Measurements from ENCODE around the gene ERBIN. TPM values are rescaled to one million over a fixed set of nuclear protein-coding genes. Genes with fewer than 3 reads are reported as not detected.

Gene ERBIN
- total RNA-seq, 4 donors from 2014 or later: 27.4 to 62.6 (median 48.6) TPM

- H3K27me3 ChIP-seq: no peaks in the 10 kb centered on the region
- H3K36me3 ChIP-seq: peaks cover 0 to 43% (median 0%) of the 10 kb centered on the region in 3 donors
- H3K27ac ChIP-seq: no peak overlapping the region
- 85 to 87% methylated on average over 6 of the region's 6 CpGs for WGBS, 2 donors
- intact Hi-C loops (cut with DNase I): no loop called here
- H3K4me3 ChIP-seq: no peak overlapping the region
- TF ChIP-seq CTCF (IDR thresholded peaks at IDR 0.05): no peak
- TF ChIP-seq POLR2A (IDR thresholded peaks at IDR 0.05): no peak
- no peaks in the 10 kb centered on the region for H3K9me3 ChIP-seq
- DNase-seq: no peak
- H3K4me1 ChIP-seq: no peaks in the 10 kb centered on the region
Measured at GRCh38 chr5:66015196-66015960, 89.0 kb downstream of the ERBIN start.

- Histone ChIP-seq H3K9me3 (no peaks in the 10 kb centered on the region), H3K4me3 (no peak overlapping the region), H3K27me3 (no peaks in the 10 kb centered on the region), H3K4me1 (no peaks in the 10 kb centered on the region), H3K36me3 (peaks cover 0 to 56% (median 0%) of the 10 kb centered on the region in 3 donors), H3K27ac (no peak overlapping the region)
- no peak for DNase-seq
- intact Hi-C loops (cut with DNase I): no loop called here
- TF ChIP-seq POLR2A (IDR thresholded peaks at IDR 0.05) (no peak), CTCF (IDR thresholded peaks at IDR 0.05) (no peak)
- WGBS, 2 donors: 94 to 95% methylated on average over 1 of the region's 1 CpG
Measured at GRCh38 chr5:66021585-66021984, 95.2 kb downstream of the ERBIN start.

GRCh38 chr5:66039296-66039695 lies 112.9 kb downstream of the ERBIN start:
- Histone ChIP-seq H3K27ac (no peak overlapping the region), H3K36me3 (peaks cover 1 to 99% (median 5%) of the 10 kb centered on the region in 3 donors), H3K9me3 (no peaks in the 10 kb centered on the region), H3K4me1 (no peaks in the 10 kb centered on the region), H3K4me3 (no peak overlapping the region), H3K27me3 (no peaks in the 10 kb centered on the region)
- 93 to 100% methylated on average over 1 of the region's 1 CpG for WGBS, 2 donors
- intact Hi-C loops (cut with DNase I): no loop called here
- TF ChIP-seq POLR2A (IDR thresholded peaks at IDR 0.05) (no peak), CTCF (IDR thresholded peaks at IDR 0.05) (no peak)
- DNase-seq: no peak

GRCh38 chr5:66039701-66040100 lies 113.3 kb downstream of the ERBIN start:
- DNase-seq: no peak
- Histone ChIP-seq H3K36me3 (peaks cover 5 to 99% (median 6%) of the 10 kb centered on the region in 3 donors), H3K27ac (no peak overlapping the region), H3K9me3 (no peaks in the 10 kb centered on the region), H3K4me1 (no peaks in the 10 kb centered on the region), H3K27me3 (no peaks in the 10 kb centered on the region), H3K4me3 (no peak overlapping the region)
- intact Hi-C loops (cut with DNase I): no loop called here
- TF ChIP-seq CTCF (IDR thresholded peaks at IDR 0.05) (no peak), POLR2A (IDR thresholded peaks at IDR 0.05) (no peak)
- 88 to 95% methylated on average over 1 of the region's 1 CpG for WGBS, 2 donors

- no peaks in the 10 kb centered on the region for H3K9me3 ChIP-seq
- H3K4me1 ChIP-seq: no peaks in the 10 kb centered on the region
- H3K27me3 ChIP-seq: no peaks in the 10 kb centered on the region
- no peak overlapping the region for H3K4me3 ChIP-seq
- peaks cover 5 to 100% (median 9%) of the 10 kb centered on the region in 3 donors for H3K36me3 ChIP-seq
- no peak for TF ChIP-seq CTCF (IDR thresholded peaks at IDR 0.05)
- no peak for TF ChIP-seq POLR2A (IDR thresholded peaks at IDR 0.05)
- 73 to 81% methylated on average over 1 of the region's 1 CpG for WGBS, 2 donors
- DNase-seq: no peak
- H3K27ac ChIP-seq: no peak overlapping the region
- intact Hi-C loops (cut with DNase I): no loop called here
Measured at GRCh38 chr5:66041627-66042026, 115.3 kb downstream of the ERBIN start.

All from esophagus squamous epithelium (tissue), 5 donors.